ENCODE data around the gene HINFP. TPM values are rescaled to one million over a fixed set of nuclear protein-coding genes. Genes with fewer than 3 reads are reported as not detected.

Gene HINFP
- total RNA-seq, 6 experiments from 2014 or later = 9.9 to 13.4 (median 11.3) TPM

- DNase-seq = peak; percentile 38
- Mint-ChIP-seq H3K9me3 (no peaks in the 10 kb centered on the region), H3K27me3 (ENCODE audit: insufficient read depth) (no peaks in the 10 kb centered on the region), H3K36me3 (ENCODE audit: low read depth) (peaks cover 8% of the 10 kb centered on the region; the same call in 1 of the 2 replicates), H3K4me3 (peak overlapping the region; percentile 97), H3K27ac (peak overlapping the region; percentile 85), H3K4me1 (ENCODE audit: low read depth) (peaks cover 28% of the 10 kb centered on the region)
- TF ChIP-seq CTCF (IDR thresholded peaks at IDR 0.05) = no peak
These were observed 757 bp upstream of the HINFP start for GRCh38 chr11:119120639-119121007.

- Mint-ChIP-seq H3K36me3 (ENCODE audit: low read depth) (peaks cover 4% of the 10 kb centered on the region; the same call in 1 of the 2 replicates), H3K27ac (peak overlapping the region; percentile 77), H3K27me3 (ENCODE audit: insufficient read depth) (no peaks in the 10 kb centered on the region), H3K4me1 (ENCODE audit: low read depth) (peaks cover 28% of the 10 kb centered on the region), H3K4me3 (peak overlapping the region; percentile 97), H3K9me3 (no peaks in the 10 kb centered on the region)
- DNase-seq = no peak
- no peak for TF ChIP-seq CTCF (IDR thresholded peaks at IDR 0.05)
These were observed 388 bp downstream of the HINFP start for GRCh38 chr11:119121811-119122124.

- TF ChIP-seq CTCF (IDR thresholded peaks at IDR 0.05) = no peak
- DNase-seq = no peak
- H3K4me3 Mint-ChIP-seq = no peak overlapping the region
These were observed 4.4 kb downstream of the HINFP start for GRCh38 chr11:119125821-119126220.

GRCh38 chr11:119126675-119127268 is 5.4 kb downstream of the HINFP start:
- no peak overlapping the region for H3K27ac Mint-ChIP-seq
- H3K27me3 Mint-ChIP-seq (ENCODE audit: insufficient read depth) = no peaks in the 10 kb centered on the region
- H3K9me3 Mint-ChIP-seq = no peaks in the 10 kb centered on the region
- peaks cover 20% of the 10 kb centered on the region for H3K36me3 Mint-ChIP-seq (ENCODE audit: low read depth)
- peaks cover 32% of the 10 kb centered on the region for H3K4me1 Mint-ChIP-seq (ENCODE audit: low read depth)
- H3K4me3 Mint-ChIP-seq = no peak overlapping the region
- TF ChIP-seq CTCF (IDR thresholded peaks at IDR 0.05) = no peak
- DNase-seq = no peak

More at GRCh38 chr11:119125821-119126220, 4.4 kb downstream of the HINFP start:
- H3K36me3 Mint-ChIP-seq (ENCODE audit: low read depth) = peaks cover 16% of the 10 kb centered on the region
- no peaks in the 10 kb centered on the region for H3K9me3 Mint-ChIP-seq
- no peaks in the 10 kb centered on the region for H3K27me3 Mint-ChIP-seq (ENCODE audit: insufficient read depth)
- no peak overlapping the region for H3K27ac Mint-ChIP-seq
- H3K4me1 Mint-ChIP-seq (ENCODE audit: low read depth) = peaks cover 32% of the 10 kb centered on the region

GRCh38 chr11:119130662-119131061 is 9.3 kb downstream of the HINFP start:
- Mint-ChIP-seq H3K36me3 (ENCODE audit: low read depth) (peaks cover 32% of the 10 kb centered on the region), H3K9me3 (no peaks in the 10 kb centered on the region), H3K27me3 (ENCODE audit: insufficient read depth) (no peaks in the 10 kb centered on the region), H3K27ac (no peak overlapping the region; the same call in 1 of the 2 replicates), H3K4me1 (ENCODE audit: low read depth) (peaks cover 17% of the 10 kb centered on the region), H3K4me3 (no peak overlapping the region)
- no peak for DNase-seq
- TF ChIP-seq CTCF (IDR thresholded peaks at IDR 0.05) = no peak

All from HFFc6 (cell line).